Mesangial cell (primary cell): ENCODE measurements around the gene MDC1. TPM values are rescaled to one million over a fixed set of nuclear protein-coding genes. Genes with fewer than 3 reads are reported as not detected.

Experiments used
- total RNA-seq: library from RNA; depleted of rRNA; stranded (reverse); fragments of >200 nt; gene quantifications from 2 replicates; pipeline ENCODE4 v1.2.3, GENCODE V29; 2015

MDC1 gene, protein sequence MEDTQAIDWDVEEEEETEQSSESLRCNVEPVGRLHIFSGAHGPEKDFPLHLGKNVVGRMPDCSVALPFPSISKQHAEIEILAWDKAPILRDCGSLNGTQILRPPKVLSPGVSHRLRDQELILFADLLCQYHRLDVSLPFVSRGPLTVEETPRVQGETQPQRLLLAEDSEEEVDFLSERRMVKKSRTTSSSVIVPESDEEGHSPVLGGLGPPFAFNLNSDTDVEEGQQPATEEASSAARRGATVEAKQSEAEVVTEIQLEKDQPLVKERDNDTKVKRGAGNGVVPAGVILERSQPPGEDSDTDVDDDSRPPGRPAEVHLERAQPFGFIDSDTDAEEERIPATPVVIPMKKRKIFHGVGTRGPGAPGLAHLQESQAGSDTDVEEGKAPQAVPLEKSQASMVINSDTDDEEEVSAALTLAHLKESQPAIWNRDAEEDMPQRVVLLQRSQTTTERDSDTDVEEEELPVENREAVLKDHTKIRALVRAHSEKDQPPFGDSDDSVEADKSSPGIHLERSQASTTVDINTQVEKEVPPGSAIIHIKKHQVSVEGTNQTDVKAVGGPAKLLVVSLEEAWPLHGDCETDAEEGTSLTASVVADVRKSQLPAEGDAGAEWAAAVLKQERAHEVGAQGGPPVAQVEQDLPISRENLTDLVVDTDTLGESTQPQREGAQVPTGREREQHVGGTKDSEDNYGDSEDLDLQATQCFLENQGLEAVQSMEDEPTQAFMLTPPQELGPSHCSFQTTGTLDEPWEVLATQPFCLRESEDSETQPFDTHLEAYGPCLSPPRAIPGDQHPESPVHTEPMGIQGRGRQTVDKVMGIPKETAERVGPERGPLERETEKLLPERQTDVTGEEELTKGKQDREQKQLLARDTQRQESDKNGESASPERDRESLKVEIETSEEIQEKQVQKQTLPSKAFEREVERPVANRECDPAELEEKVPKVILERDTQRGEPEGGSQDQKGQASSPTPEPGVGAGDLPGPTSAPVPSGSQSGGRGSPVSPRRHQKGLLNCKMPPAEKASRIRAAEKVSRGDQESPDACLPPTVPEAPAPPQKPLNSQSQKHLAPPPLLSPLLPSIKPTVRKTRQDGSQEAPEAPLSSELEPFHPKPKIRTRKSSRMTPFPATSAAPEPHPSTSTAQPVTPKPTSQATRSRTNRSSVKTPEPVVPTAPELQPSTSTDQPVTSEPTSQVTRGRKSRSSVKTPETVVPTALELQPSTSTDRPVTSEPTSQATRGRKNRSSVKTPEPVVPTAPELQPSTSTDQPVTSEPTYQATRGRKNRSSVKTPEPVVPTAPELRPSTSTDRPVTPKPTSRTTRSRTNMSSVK (N-terminal part only)
- 9.9 and 14.3 TPM in 2 replicates for total RNA-seq

GRCh38 chr6:30717129-30717844 is at the start of gene MDC1:
MDC1 (minus strand) TSS chr6:30717281; CDS start chr6:30715175, 2,106 bp downstream.

GRCh38 chr6:30744054-30744805 is 27.1 kb upstream of the MDC1 start, which contains the start of gene IER3:
IER3 (minus strand) TSS chr6:30744547; CDS start chr6:30744518, 29 bp downstream.

GRCh38 chr6:30742316-30743098 is 25.4 kb upstream of the MDC1 start, which contains the start of gene FLOT1:
FLOT1 (minus strand) TSS chr6:30742687; CDS start chr6:30742189, 498 bp downstream.

DNA sequence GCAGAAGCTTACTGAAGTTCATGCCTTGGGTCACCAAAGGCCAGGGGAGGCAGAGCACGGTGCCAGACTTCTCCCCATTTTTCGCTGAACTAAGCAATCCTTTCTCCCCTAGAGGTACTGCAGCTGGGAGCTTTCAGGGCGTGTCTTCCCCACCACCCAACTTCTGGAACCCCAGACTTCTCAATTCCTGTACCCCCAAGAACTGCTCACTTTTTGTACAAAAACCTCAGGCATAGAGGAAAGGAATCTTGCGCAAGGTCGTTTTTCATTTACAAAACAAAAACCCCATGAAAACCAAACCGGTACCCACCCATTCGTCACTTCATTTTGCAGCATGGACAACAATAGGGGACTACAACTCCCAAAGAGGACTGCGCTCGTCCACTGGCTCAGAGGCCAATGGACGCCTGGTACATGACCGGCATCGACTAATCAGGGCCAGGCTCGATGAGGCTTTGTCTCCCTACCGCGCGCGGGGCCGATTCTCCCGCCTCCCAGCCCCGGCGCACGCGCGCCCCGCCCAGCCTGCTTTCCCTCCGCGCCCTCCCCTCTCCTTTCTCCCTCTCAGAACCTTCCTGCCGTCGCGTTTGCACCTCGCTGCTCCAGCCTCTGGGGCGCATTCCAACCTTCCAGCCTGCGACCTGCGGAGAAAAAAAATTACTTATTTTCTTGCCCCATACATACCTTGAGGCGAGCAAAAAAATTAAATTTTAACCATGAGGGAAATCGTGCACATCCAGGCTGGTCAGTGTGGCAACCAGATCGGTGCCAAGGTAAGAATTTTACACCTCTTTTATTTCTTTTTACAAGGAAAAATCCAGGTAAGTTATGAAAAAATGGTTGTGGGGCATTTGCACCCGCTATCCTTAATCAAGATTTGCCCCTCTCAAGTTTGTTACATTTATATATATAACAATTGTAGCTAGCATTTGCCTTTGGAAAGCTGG is 3.0 kb upstream of the MDC1 start, which contains the start of gene TUBB:
TUBB (plus strand) TSS at position 562 of the 947 bp plus-strand sequence; CDS start at position 717, 155 bp downstream.

GRCh38 chr6:30690403-30691207 is 26.5 kb downstream of the MDC1 start, which contains the start of gene NRM:
NRM (minus strand) TSS chr6:30690984; CDS start chr6:30690974, 10 bp downstream.

DNA sequence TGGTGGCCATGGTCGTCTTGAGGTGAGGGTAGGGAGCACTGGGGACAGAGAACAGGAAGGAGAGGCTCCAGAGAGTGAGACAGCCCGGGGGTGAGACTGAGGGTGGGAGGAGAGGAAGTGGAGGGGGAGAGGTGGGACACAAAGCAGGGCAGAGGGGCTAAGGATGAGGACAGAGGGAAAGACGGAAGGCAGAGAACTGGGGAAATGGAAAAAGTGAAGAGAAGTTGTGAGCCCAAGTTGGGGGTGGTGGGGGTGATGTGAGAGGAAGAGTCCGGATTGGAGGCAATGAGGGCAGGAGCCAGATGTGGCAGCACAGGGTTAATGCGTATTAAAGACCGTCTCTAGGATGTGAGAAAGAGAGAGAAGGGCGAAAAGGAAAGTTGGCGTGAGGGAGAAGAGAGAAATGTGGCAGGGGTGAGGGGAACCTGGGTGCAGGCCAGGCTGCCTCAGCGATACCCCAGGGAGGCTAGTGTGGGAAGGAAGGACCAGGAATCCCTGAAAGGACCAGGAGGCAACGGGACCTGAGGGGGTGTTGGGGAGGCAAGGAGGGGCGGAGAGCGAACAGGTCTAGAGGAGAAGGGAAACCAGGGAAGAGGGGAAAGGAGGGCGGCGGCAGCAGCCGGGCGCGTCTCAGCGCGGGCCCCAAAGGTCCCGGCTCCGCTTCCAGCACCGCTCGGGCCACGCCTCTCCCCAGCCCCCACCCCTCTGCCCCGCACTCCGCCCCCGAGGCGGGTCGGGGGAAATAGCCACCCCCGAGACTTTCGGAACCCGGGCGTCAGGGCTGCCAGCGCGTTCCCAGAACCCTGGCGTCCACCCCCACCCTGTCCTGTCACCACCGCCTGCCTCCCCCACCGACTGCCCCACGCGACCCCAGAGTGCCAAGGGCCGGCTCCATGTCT is 30.8 kb downstream of the MDC1 start, which contains the start of gene PPP1R18:
PPP1R18 (minus strand) TSS at position 637 of the 899 bp plus-strand sequence; CDS start at position 10, 627 bp downstream.

GRCh38 chr6:30672445-30673253 is 44.4 kb downstream of the MDC1 start, which contains the start of gene DHX16:
DHX16 (minus strand) TSS chr6:30673006; CDS start chr6:30672841, 165 bp downstream.

Other genes with a start within 250 kb of the MDC1 start
- gene HLA-E, start 227.8 kb downstream of the MDC1 start, total RNA-seq = 66.3 and 166 TPM in 2 replicates
- gene GNL1, start 160.8 kb downstream of the MDC1 start, total RNA-seq = 42.0 and 44.0 TPM in 2 replicates
- 9.3 and 9.8 TPM in 2 replicates for gene PRR3, start 160.0 kb downstream of the MDC1 start, total RNA-seq
- 32.1 and 37.8 TPM in 2 replicates for gene ABCF1, start 145.8 kb downstream of the MDC1 start, total RNA-seq
- gene PPP1R10, start 100.0 kb downstream of the MDC1 start, total RNA-seq = 22.0 and 36.1 TPM in 2 replicates
- gene MRPS18B, start 99.4 kb downstream of the MDC1 start, total RNA-seq = 52.4 and 67.6 TPM in 2 replicates
- 5.1 and 9.0 TPM in 2 replicates for gene ATAT1, start 90.4 kb downstream of the MDC1 start, total RNA-seq
- 8.0 and 10.0 TPM in 2 replicates for gene C6orf136, start 70.1 kb downstream of the MDC1 start, total RNA-seq
- gene DHX16, start 44.3 kb downstream of the MDC1 start, total RNA-seq = 23.3 and 33.4 TPM in 2 replicates
- gene PPP1R18, start 30.6 kb downstream of the MDC1 start, total RNA-seq = 60.1 and 75.4 TPM in 2 replicates
- 17.7 and 26.2 TPM in 2 replicates for gene NRM, start 26.3 kb downstream of the MDC1 start, total RNA-seq
- 856 and 2,016 TPM in 2 replicates for gene TUBB, start 3.1 kb upstream of the MDC1 start, total RNA-seq
- 127 and 150 TPM in 2 replicates for gene FLOT1, start 25.4 kb upstream of the MDC1 start, total RNA-seq
- gene IER3, start 27.3 kb upstream of the MDC1 start, total RNA-seq = 123 and 201 TPM in 2 replicates
- gene DDR1, start 167.2 kb upstream of the MDC1 start, total RNA-seq = 55.7 and 224 TPM in 2 replicates
- gene GTF2H4, start 190.9 kb upstream of the MDC1 start, total RNA-seq = 21.0 and 27.5 TPM in 2 replicates
- 26.1 and 43.4 TPM in 2 replicates for gene VARS2, start 197.0 kb upstream of the MDC1 start, total RNA-seq
- not detected in 2 replicates for gene SFTA2, start 214.9 kb upstream of the MDC1 start, total RNA-seq
- not detected in 2 replicates for gene MUCL3, start 223.7 kb upstream of the MDC1 start, total RNA-seq